EL (cell line): ENCODE results near the gene COPE.

ENCODE experiments used
- DNase-seq: peaks from one replicate; pipeline ENCODE4 v3.0.0-alpha.2; 2016

The COPE gene

GRCh38 chr19:18865973-18866799 is 53.0 kb downstream of the COPE start:
- DNase-seq: peak; percentile 62

GRCh38 chr19:18865106-18865972 is 53.8 kb downstream of the COPE start:
- DNase-seq: no peak

GRCh38 chr19:18863843-18864362 is 55.3 kb downstream of the COPE start:
- DNase-seq: no peak

- DNase-seq: no peak
These were observed 56.0 kb downstream of the COPE start for GRCh38 chr19:18862976-18863842.

- DNase-seq: no peak
These were observed 57.3 kb downstream of the COPE start for GRCh38 chr19:18861917-18862316.

GRCh38 chr19:18861235-18861634 is 58.0 kb downstream of the COPE start:
- no peak for DNase-seq

- no peak for DNase-seq
These were observed 58.5 kb downstream of the COPE start for GRCh38 chr19:18860725-18861124.

GRCh38 chr19:18860302-18860700 is 58.9 kb downstream of the COPE start:
- DNase-seq: no peak

- no peak for DNase-seq
These were observed 59.4 kb downstream of the COPE start for GRCh38 chr19:18859676-18860301.

- DNase-seq: no peak
These were observed 60.1 kb downstream of the COPE start for GRCh38 chr19:18858906-18859646.

- DNase-seq: no peak
These were observed 62.0 kb downstream of the COPE start for GRCh38 chr19:18857223-18857622.

- DNase-seq: no peak
These were observed 62.6 kb downstream of the COPE start for GRCh38 chr19:18856385-18857126.

- DNase-seq: no peak
These were observed 63.4 kb downstream of the COPE start for GRCh38 chr19:18855647-18856384.

- DNase-seq: no peak
These were observed 64.2 kb downstream of the COPE start for GRCh38 chr19:18854982-18855381.

GRCh38 chr19:18853755-18854427 is 65.3 kb downstream of the COPE start:
- no peak for DNase-seq

- DNase-seq: no peak
These were observed 66.5 kb downstream of the COPE start for GRCh38 chr19:18852648-18853047.

- DNase-seq: no peak
These were observed 67.4 kb downstream of the COPE start for GRCh38 chr19:18851673-18852325.

- no peak for DNase-seq
These were observed 68.5 kb downstream of the COPE start for GRCh38 chr19:18850471-18851375.
